Uterus (tissue), 4 donors: ENCODE data around the gene QSOX2. TPM values are rescaled to one million over a fixed set of nuclear protein-coding genes. Genes with fewer than 3 reads are reported as not detected.

Experiments
- DNase-seq, 2 donors: peaks; one replicate each; pipeline ENCODE4 v3.0.0-alpha.2; 2019 to 2020
- H3K27ac ChIP-seq, 2 donors: fragments of 200-600 bp; sonication (generic); 1 replicate in 1 of 2; 2 replicates in 1 of 2; pipeline ENCODE4 v1.5.1; 2016 to 2018
- H3K27me3 ChIP-seq, 2 donors: fragments of 200-600 bp; sonication (generic); one replicate each; pipeline ENCODE4 v1.5.1; 2018 to 2019; ENCODE audit warnings: control low read depth in 1 of 2
- H3K36me3 ChIP-seq, 2 donors: fragments of 200-600 bp; sonication (generic); one replicate each; pipeline ENCODE4 v1.5.1; 2019; ENCODE audit warnings: control low read depth in 1 of 2
- H3K4me1 ChIP-seq, 2 donors: fragments of 200-600 bp; sonication (generic); one replicate each; pipeline ENCODE4 v1.5.1; 2018 to 2019; ENCODE audit warnings: control low read depth in 1 of 2
- H3K4me3 ChIP-seq, 2 donors: fragments of 200-600 bp; sonication (generic); 1 replicate in 1 of 2; 2 replicates in 1 of 2; pipeline ENCODE4 v1.5.1; 2018 to 2019; ENCODE audit warnings: mild to moderate bottlenecking in 1 of 2
- H3K9me3 ChIP-seq, 2 donors: fragments of 200-600 bp; sonication (generic); one replicate each; pipeline ENCODE4 v1.5.1; 2019; ENCODE audit warnings: control low read depth in 1 of 2
- POLR2A ChIP-seq, 2 donors: fragments of 450-650 bp; IDR thresholded peaks; one replicate each; pipeline ENCODE4 v1.6.1; 2016; ENCODE audit warnings: antibody characterized with exemption in 2 of 2, mild to moderate bottlenecking in 1 of 2, moderate library complexity in 1 of 2
- intact Hi-C: fragments of 100-400 bp; cut with DNase I; formaldehyde crosslinking; loops from one replicate; pipeline ENCODE4 v1.15.1; 2023; ENCODE audit warnings: low total_unique reads
- total RNA-seq, 4 donors: library from RNA; depleted of rRNA in 3 of 4; stranded (reverse); fragments of >200 nt in 3 of 4; gene quantifications; one replicate each; pipeline versions ENCODE4 v1.1.0 to v1.2.4, GENCODE V29; 2014 to 2023
- TF ChIP-seq, protein P1 (sequence below), 4 experiments: fragments of 200-600 bp in 2 of 4; fragments of 450-650 bp in 2 of 4; sonication (generic) in 2 of 4; IDR thresholded peaks; one replicate each; pipeline ENCODE4 v1.5.1; 2016 to 2019; ENCODE audit warnings: antibody characterized with exemption in 4 of 4, mild to moderate bottlenecking in 2 of 4, moderate library complexity in 1 of 4
- donor health status: DM: yes; HTN: yes; CAD: no.

Gene QSOX2
- total RNA-seq, 4 donors from 2014 or later: 5.6 to 13.1 (median 9.2) TPM

DNA sequence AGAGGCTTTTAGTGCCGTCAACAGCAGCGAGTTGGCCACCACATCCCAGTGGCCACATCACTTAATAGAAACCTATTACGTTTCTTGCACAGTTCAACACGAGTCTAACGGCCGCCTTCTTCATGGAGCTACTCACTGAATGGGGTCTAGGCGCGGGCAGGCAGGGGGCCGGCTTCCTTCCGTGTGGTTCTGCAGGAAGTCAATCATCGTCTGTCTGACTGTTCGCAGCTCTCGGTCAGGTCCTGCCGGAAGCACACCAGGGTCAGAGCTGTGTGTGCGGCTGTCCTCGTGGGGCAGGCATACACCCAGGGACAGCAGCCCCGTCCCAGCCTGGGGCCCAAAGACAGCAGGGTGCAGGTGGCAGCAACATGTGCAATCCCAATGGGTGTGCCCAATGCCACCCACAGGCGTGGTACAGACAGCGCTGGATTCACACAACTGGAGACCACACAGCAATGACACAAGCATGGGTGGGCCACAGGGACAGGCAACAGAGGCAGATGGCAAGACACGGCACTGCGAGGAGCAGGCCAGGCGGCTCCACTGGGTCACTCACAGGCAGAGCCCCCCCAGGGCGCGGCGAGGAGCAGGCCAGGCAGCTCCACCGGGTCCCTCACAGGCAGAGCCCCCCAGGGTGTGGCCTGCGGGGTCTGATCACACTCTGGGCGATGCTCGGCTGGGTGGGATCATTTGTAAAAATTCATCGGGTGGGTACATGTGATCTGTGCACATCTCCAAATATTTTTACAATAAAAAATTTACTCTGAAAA is 21.6 kb downstream of the QSOX2 start:
- no peak for TF ChIP-seq POLR2A (IDR thresholded peaks at IDR 0.05)
- TF ChIP-seq, protein P1, sequence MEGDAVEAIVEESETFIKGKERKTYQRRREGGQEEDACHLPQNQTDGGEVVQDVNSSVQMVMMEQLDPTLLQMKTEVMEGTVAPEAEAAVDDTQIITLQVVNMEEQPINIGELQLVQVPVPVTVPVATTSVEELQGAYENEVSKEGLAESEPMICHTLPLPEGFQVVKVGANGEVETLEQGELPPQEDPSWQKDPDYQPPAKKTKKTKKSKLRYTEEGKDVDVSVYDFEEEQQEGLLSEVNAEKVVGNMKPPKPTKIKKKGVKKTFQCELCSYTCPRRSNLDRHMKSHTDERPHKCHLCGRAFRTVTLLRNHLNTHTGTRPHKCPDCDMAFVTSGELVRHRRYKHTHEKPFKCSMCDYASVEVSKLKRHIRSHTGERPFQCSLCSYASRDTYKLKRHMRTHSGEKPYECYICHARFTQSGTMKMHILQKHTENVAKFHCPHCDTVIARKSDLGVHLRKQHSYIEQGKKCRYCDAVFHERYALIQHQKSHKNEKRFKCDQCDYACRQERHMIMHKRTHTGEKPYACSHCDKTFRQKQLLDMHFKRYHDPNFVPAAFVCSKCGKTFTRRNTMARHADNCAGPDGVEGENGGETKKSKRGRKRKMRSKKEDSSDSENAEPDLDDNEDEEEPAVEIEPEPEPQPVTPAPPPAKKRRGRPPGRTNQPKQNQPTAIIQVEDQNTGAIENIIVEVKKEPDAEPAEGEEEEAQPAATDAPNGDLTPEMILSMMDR (IDR thresholded peaks at IDR 0.05): no peak
- Histone ChIP-seq H3K9me3 (no peaks in the 10 kb centered on the region), H3K4me1 (no peaks in the 10 kb centered on the region), H3K27me3 (no peaks in the 10 kb centered on the region), H3K36me3 (no peaks in the 10 kb centered on the region), H3K4me3 (no peak overlapping the region), H3K27ac (no peak overlapping the region)
- DNase-seq: no peak
- intact Hi-C loops: no loop called here

DNA sequence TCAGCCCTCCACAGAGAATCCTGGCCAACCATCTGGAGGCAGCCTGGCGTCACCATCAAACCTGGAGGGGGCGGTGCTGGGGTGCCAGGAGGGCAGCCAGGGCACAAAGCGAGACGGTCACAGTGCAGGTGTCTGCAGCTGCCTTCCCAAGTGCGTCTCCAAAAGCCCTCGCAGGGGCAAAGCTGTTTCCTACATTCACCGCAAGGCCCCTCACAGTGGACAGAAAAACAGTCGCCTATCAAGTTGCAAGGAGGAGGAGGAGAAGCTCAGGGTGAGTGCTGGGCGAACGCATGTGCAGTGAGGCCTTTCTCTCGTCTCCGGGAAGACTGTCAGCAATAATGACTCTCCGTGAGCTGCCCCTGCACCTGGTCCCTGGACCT is 22.7 kb downstream of the QSOX2 start:
- no peak overlapping the region for H3K4me3 ChIP-seq
- intact Hi-C loops: no loop called here
- no peaks in the 10 kb centered on the region for H3K36me3 ChIP-seq

DNA sequence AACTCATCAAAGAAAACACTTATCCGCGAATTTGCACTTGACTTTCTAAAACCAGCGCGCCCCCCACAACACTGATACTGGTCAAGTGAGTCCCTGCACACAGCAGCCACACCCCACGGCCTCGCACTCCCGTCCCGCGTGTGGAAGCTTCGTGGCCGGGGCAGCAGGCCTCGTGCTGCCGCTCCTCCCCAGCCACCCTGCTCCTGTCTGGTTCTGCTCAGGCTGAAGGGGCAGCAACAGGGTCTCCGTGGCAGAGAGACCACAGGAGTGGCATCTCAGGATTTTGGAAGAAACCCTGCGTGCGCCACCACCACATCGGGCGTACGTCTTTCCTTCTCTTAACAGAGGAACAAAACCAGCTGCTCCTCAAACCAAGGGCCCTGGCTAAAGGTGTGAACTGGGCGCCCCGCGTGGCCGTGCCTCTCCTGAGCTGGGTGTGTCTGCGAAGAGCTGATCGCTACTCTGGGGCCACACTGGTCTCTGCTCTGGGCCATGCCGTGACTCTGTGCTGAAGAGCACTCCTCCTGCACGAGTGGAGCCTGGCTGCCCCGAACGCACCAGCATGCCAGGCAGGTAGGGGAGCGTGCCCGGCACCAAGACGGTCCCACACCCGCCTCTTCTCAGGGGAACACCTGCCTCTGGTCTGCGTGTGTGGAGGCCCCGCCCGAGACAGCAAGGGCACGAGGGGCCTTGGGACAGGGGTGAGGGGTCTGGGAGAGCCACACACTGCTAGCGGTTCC is 23.3 kb downstream of the QSOX2 start:
- DNase-seq: no peak
- no peak for TF ChIP-seq POLR2A (IDR thresholded peaks at IDR 0.05)
- TF ChIP-seq, protein P1 (IDR thresholded peaks at IDR 0.05): no peak

More for the DNA sequence above, 22.7 kb downstream of the QSOX2 start:
- Histone ChIP-seq H3K27me3 (no peaks in the 10 kb centered on the region), H3K9me3 (no peaks in the 10 kb centered on the region), H3K4me1 (no peaks in the 10 kb centered on the region), H3K27ac (no peak overlapping the region)
- no peak for DNase-seq
- no peak for TF ChIP-seq POLR2A (IDR thresholded peaks at IDR 0.05)

DNA sequence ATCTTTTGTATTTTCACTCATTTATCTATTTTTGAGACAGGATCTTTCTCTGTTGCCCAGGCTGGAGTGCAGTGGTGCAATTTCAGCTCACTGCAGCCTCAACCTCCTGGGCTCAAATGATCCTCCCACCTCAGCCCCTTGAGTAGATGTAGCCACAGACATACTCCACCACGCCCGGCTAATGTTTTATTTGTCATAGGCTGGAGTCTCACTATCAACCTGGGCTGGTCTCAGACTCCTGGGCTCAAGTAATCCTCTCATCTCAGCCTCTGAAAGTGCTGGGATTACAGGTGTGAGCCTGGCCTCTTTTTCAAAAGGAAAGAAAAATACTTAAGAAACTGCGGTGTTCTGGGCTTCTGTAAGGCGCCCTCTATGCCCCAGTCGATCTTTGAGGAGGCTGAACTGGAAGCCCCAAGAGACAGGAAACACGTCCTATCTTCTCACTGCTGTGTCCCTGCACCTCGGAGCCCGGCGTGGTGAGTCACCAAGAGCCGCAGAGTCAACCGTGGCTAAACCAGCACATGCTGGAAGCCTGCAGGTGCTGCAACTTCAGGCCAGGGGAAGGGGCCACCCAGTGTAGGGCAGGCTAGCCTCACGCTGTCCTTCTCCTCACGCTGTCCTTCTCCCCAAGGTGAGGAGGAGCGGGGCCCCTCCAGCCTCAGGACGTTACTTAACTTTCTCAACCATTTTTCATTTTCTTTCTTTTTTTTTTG is 25.4 kb downstream of the QSOX2 start:
- intact Hi-C loops: no loop called here
- no peak for DNase-seq
- H3K27ac ChIP-seq: no peak overlapping the region
- H3K36me3 ChIP-seq: no peaks in the 10 kb centered on the region
- no peak overlapping the region for H3K4me3 ChIP-seq
- H3K27me3 ChIP-seq: no peaks in the 10 kb centered on the region
- no peaks in the 10 kb centered on the region for H3K4me1 ChIP-seq
- H3K9me3 ChIP-seq: no peaks in the 10 kb centered on the region
- TF ChIP-seq POLR2A (IDR thresholded peaks at IDR 0.05): no peak
- TF ChIP-seq, protein P1 (IDR thresholded peaks at IDR 0.05): no peak

More for the DNA sequence above, 23.3 kb downstream of the QSOX2 start:
- no peaks in the 10 kb centered on the region for H3K4me1 ChIP-seq
- H3K4me3 ChIP-seq: no peak overlapping the region
- H3K36me3 ChIP-seq: no peaks in the 10 kb centered on the region
- H3K9me3 ChIP-seq: no peaks in the 10 kb centered on the region
- H3K27me3 ChIP-seq: no peaks in the 10 kb centered on the region
- intact Hi-C loops: no loop called here
- no peak overlapping the region for H3K27ac ChIP-seq

DNA sequence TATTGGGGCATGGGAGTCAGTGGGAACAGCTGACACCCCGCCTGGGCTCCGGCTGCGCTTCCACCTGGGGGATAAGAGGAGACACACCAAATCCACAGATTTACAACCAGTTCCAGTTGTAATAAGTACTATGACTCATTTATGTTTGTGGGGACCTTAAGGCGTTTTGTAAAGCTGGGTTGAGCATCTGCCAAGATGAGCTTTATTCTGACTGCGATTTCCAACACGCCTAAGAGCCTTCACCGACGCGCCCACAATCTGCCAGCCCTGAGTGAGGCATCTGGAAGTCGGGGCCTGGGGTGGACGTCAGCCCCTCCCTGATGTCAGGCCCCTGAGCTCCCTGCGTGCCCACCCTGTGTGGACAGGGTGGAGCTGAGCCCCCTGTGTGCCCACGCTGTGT is 26.3 kb downstream of the QSOX2 start:
- intact Hi-C loops: no loop called here
- no peak overlapping the region for H3K4me3 ChIP-seq
- no peak overlapping the region for H3K27ac ChIP-seq
- TF ChIP-seq POLR2A (IDR thresholded peaks at IDR 0.05): no peak
- TF ChIP-seq, protein P1 (IDR thresholded peaks at IDR 0.05): no peak
- no peak for DNase-seq
- H3K4me1 ChIP-seq: no peaks in the 10 kb centered on the region
- H3K27me3 ChIP-seq: no peaks in the 10 kb centered on the region
- H3K36me3 ChIP-seq: no peaks in the 10 kb centered on the region
- no peaks in the 10 kb centered on the region for H3K9me3 ChIP-seq
